ENCODE results near the gene GRAMD4. TPM values are rescaled to one million over a fixed set of nuclear protein-coding genes. Genes with fewer than 3 reads are reported as not detected.

The GRAMD4 gene
- total RNA-seq, 1 donor from 2014 or later: 85.7 TPM

- H3K27me3 Mint-ChIP-seq (ENCODE audit: unreplicated experiment): peaks cover 16% of the 10 kb centered on the region
- no peak overlapping the region for H3K27ac Mint-ChIP-seq (ENCODE audit: unreplicated experiment)
- peaks cover 24% of the 10 kb centered on the region for H3K4me1 Mint-ChIP-seq (ENCODE audit: low read depth, unreplicated experiment)
- H3K9me3 Mint-ChIP-seq (ENCODE audit: unreplicated experiment): peaks cover 4% of the 10 kb centered on the region
- no peaks in the 10 kb centered on the region for H3K36me3 Mint-ChIP-seq (ENCODE audit: unreplicated experiment)
- no peak overlapping the region for H3K4me3 Mint-ChIP-seq (ENCODE audit: unreplicated experiment)
- no peak for DNase-seq
- TF ChIP-seq, protein P1, sequence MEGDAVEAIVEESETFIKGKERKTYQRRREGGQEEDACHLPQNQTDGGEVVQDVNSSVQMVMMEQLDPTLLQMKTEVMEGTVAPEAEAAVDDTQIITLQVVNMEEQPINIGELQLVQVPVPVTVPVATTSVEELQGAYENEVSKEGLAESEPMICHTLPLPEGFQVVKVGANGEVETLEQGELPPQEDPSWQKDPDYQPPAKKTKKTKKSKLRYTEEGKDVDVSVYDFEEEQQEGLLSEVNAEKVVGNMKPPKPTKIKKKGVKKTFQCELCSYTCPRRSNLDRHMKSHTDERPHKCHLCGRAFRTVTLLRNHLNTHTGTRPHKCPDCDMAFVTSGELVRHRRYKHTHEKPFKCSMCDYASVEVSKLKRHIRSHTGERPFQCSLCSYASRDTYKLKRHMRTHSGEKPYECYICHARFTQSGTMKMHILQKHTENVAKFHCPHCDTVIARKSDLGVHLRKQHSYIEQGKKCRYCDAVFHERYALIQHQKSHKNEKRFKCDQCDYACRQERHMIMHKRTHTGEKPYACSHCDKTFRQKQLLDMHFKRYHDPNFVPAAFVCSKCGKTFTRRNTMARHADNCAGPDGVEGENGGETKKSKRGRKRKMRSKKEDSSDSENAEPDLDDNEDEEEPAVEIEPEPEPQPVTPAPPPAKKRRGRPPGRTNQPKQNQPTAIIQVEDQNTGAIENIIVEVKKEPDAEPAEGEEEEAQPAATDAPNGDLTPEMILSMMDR (IDR thresholded peaks at IDR 0.05; ENCODE audit: partially characterized antibody, unreplicated experiment): no peak
Observed at GRCh38 chr22:46653596-46653995, 33.4 kb downstream of the GRAMD4 start.

GRCh38 chr22:46654426-46654825, 34.2 kb downstream of the GRAMD4 start:
- H3K36me3 Mint-ChIP-seq (ENCODE audit: unreplicated experiment): no peaks in the 10 kb centered on the region
- DNase-seq: no peak
- TF ChIP-seq, protein P1 (IDR thresholded peaks at IDR 0.05; ENCODE audit: partially characterized antibody, unreplicated experiment): no peak

GRCh38 chr22:46654927-46655595, 34.9 kb downstream of the GRAMD4 start:
- Mint-ChIP-seq H3K27ac (ENCODE audit: unreplicated experiment) (peak overlapping the region; percentile 56), H3K27me3 (ENCODE audit: unreplicated experiment) (peaks cover 16% of the 10 kb centered on the region), H3K4me3 (ENCODE audit: unreplicated experiment) (no peak overlapping the region), H3K9me3 (ENCODE audit: unreplicated experiment) (peaks cover 4% of the 10 kb centered on the region), H3K4me1 (ENCODE audit: low read depth, unreplicated experiment) (peaks cover 19% of the 10 kb centered on the region), H3K36me3 (ENCODE audit: unreplicated experiment) (no peaks in the 10 kb centered on the region)
- DNase-seq: no peak
- TF ChIP-seq, protein P1 (IDR thresholded peaks at IDR 0.05; ENCODE audit: partially characterized antibody, unreplicated experiment): no peak

More at GRCh38 chr22:46654426-46654825, 34.2 kb downstream of the GRAMD4 start:
- Mint-ChIP-seq H3K27ac (ENCODE audit: unreplicated experiment) (peak overlapping the region; percentile 56), H3K4me1 (ENCODE audit: low read depth, unreplicated experiment) (peaks cover 23% of the 10 kb centered on the region), H3K4me3 (ENCODE audit: unreplicated experiment) (no peak overlapping the region), H3K27me3 (ENCODE audit: unreplicated experiment) (peaks cover 16% of the 10 kb centered on the region), H3K9me3 (ENCODE audit: unreplicated experiment) (peaks cover 4% of the 10 kb centered on the region)

DNA sequence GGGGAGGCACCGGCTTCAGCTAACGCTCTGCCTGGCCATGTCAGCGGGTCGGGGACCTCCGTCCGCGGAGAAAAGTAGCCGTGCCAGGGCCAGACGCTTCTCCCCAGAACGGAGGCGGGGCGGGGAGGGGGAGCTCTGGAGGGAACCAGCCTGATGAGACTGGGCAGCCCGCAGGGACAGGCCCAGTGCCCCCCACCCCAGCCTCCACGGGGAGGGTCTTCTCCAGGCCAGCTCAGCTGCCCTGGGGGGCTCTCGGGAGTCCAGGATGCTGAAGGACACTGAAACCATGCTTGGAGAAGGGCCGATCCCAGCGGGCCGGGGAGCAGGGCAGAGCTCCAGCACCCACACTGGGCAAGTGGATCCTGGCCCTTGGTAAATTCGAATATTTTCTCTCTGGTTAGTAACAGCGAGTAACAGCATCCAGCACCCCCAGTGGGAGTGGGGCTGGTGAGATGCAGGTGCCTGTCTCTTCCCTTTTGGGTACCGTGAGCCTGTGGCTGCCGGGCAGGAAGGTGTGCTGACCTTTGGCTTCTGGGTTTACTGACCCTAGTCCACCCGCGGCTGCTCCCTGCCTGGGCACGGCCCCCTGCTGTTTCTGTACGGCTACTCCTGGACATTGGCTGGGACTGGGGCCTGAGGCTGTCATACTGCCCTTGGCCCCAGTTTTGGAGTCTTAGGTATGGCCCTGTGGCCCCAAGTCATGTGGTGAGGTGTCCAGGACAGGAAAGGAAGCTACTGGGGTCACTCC, 35.8 kb downstream of the GRAMD4 start:
- H3K4me1 Mint-ChIP-seq (ENCODE audit: low read depth, unreplicated experiment): peaks cover 22% of the 10 kb centered on the region
- DNase-seq: no peak
- no peak overlapping the region for H3K27ac Mint-ChIP-seq (ENCODE audit: unreplicated experiment)
- peaks cover 4% of the 10 kb centered on the region for H3K9me3 Mint-ChIP-seq (ENCODE audit: unreplicated experiment)
- TF ChIP-seq, protein P1 (IDR thresholded peaks at IDR 0.05; ENCODE audit: partially characterized antibody, unreplicated experiment): no peak
- no peaks in the 10 kb centered on the region for H3K36me3 Mint-ChIP-seq (ENCODE audit: unreplicated experiment)
- H3K27me3 Mint-ChIP-seq (ENCODE audit: unreplicated experiment): peaks cover 16% of the 10 kb centered on the region
- no peak overlapping the region for H3K4me3 Mint-ChIP-seq (ENCODE audit: unreplicated experiment)

Data from glutamatergic neuron (in vitro differentiated cells).